ENCODE data around the gene SEL1L3.

SEL1L3 gene

GRCh38 chr4:25713812-25714211, 149.0 kb downstream of the SEL1L3 start:
- no peak for DNase-seq (ENCODE audit: low read depth, low spot score)
- no peak overlapping the region for H3K4me3 ChIP-seq (ENCODE audit: low read depth, low read length)
- POLR2A ChIA-PET = no interaction called here
- no peak for TF ChIP-seq CTCF (IDR thresholded peaks at IDR 0.05; ENCODE audit: insufficient read depth, low read length, missing control alignments)
- CTCF ChIA-PET = no interaction called here

- ChIA-PET POLR2A (no interaction called here), CTCF (interaction anchor here (0.6 kb wide), 1 partner anchor 10 kb away, joined by 3 read pairs; no protein-coding TSS in a partner anchor)
- no peak for TF ChIP-seq CTCF (IDR thresholded peaks at IDR 0.05; ENCODE audit: insufficient read depth, low read length, missing control alignments)
- DNase-seq (ENCODE audit: low read depth, low spot score) = no peak
- no peak overlapping the region for H3K4me3 ChIP-seq (ENCODE audit: low read depth, low read length)
Observed at GRCh38 chr4:25712611-25713010, 150.2 kb downstream of the SEL1L3 start.

GRCh38 chr4:25710637-25711036, 152.2 kb downstream of the SEL1L3 start:
- no peak for TF ChIP-seq CTCF (IDR thresholded peaks at IDR 0.05; ENCODE audit: insufficient read depth, low read length, missing control alignments)
- POLR2A ChIA-PET = no interaction called here
- no peak overlapping the region for H3K4me3 ChIP-seq (ENCODE audit: low read depth, low read length)
- CTCF ChIA-PET = no interaction called here
- no peak for DNase-seq (ENCODE audit: low read depth, low spot score)

GRCh38 chr4:25704516-25704915, 158.3 kb downstream of the SEL1L3 start:
- no peak overlapping the region for H3K4me3 ChIP-seq (ENCODE audit: low read depth, low read length)
- ChIA-PET CTCF (interaction anchor here (1.2 kb wide), 1 partner anchor 63 kb away, joined by 3 read pairs; no protein-coding TSS in a partner anchor), POLR2A (no interaction called here)
- TF ChIP-seq CTCF (IDR thresholded peaks at IDR 0.05; ENCODE audit: insufficient read depth, low read length, missing control alignments) = no peak
- no peak for DNase-seq (ENCODE audit: low read depth, low spot score)

GRCh38 chr4:25703731-25704388, 158.9 kb downstream of the SEL1L3 start:
- CTCF ChIA-PET = interaction anchor here (1.0 to 1.8 kb wide), 3 partner anchors 64 to 263 kb away, joined by 3 to 5 read pairs (median 3); no protein-coding TSS in a partner anchor

GRCh38 chr4:25702848-25703247, 159.9 kb downstream of the SEL1L3 start:
- POLR2A ChIA-PET = no interaction called here
- DNase-seq (ENCODE audit: low read depth, low spot score) = peak; percentile 33
- no peak for TF ChIP-seq CTCF (IDR thresholded peaks at IDR 0.05; ENCODE audit: insufficient read depth, low read length, missing control alignments)
- CTCF ChIA-PET = interaction anchor here (1.8 kb wide), 1 partner anchor 262 kb away, joined by 5 read pairs; no protein-coding TSS in a partner anchor
- no peak overlapping the region for H3K4me3 ChIP-seq (ENCODE audit: low read depth, low read length)

More at GRCh38 chr4:25703731-25704388, 158.9 kb downstream of the SEL1L3 start:
- POLR2A ChIA-PET = no interaction called here
- H3K4me3 ChIP-seq (ENCODE audit: low read depth, low read length) = no peak overlapping the region
- no peak for TF ChIP-seq CTCF (IDR thresholded peaks at IDR 0.05; ENCODE audit: insufficient read depth, low read length, missing control alignments)
- no peak for DNase-seq (ENCODE audit: low read depth, low spot score)
